ENCODE data around the gene PTPN23.
"Not testable (repeated sequence)": the region's sequence is repeated elsewhere in the genome, so short reads cannot be mapped to it uniquely, and the experiment has no call there.

PTPN23 gene

GRCh38 chr3:47452453-47453215 lies 71.8 kb downstream of the PTPN23 start:
- no peak for DNase-seq

GRCh38 chr3:47455806-47456452 lies 75.1 kb downstream of the PTPN23 start:
- no peak for DNase-seq

- no peak for DNase-seq
These were observed 76.2 kb downstream of the PTPN23 start for GRCh38 chr3:47456984-47457383.

- not testable (repeated sequence) for DNase-seq
These were observed 78.8 kb downstream of the PTPN23 start for GRCh38 chr3:47459534-47460085.

Measured in activated CD4-positive, alpha-beta T cell treated with anti-CD3 and anti-CD28 coated beads, Interleukin-2, amount 50 U/mL, for 1 hour (primary cell).